ENCODE data around the gene FAM174C. TPM values are rescaled to one million over a fixed set of nuclear protein-coding genes. Genes with fewer than 3 reads are reported as not detected.
A peak's percentile ranks its signal among the peaks of the same experiment; 100 is the strongest.
"Not testable (repeated sequence)": the region's sequence is repeated elsewhere in the genome, so short reads cannot be mapped to it uniquely, and the experiment has no call there.

Gene FAM174C
- total RNA-seq, 1 experiment from 2014 or later: 110 TPM

DNA sequence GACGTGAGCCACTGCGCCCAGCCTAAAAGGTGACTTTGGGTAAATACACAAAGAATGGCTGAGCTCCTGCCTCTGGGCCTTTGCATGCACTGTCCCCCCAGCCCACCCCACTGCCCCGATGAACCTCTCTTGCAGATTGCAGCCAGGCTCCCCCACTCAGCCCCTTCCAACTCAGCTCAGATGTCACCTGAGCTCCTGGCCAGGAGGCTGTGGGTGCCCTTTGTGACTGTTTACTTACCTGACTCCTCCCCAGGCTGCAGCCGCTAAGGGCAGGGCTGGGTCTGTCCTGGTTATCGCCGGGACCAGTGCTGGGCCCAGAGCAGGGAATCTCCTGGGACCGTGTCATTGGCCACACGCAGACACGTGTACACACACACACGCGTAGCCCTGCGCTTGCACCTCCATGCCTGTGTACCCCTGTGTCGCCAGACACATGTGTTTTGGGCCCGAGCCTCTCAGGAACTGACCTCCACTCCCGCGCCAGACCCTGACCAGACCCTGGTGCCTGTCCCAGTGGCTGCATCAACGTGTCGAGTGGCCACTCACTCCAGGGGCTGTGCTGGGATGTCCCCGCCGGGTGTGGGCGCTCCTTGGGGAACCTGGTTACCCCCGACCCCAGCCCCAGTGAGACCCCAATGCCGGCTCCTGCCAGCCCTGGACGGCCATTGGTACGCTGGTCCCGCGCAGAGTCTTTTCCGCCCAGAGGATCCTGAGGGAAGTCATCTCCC is 29.0 kb downstream of the FAM174C start:
- H3K4me3 ChIP-seq (ENCODE audit: low read length): no peak overlapping the region
- no peak overlapping the region for H2AFZ ChIP-seq (ENCODE audit: low read length)
- no peak for DNase-seq
- H3K36me3 ChIP-seq (ENCODE audit: low read depth, low read length): no peaks in the 10 kb centered on the region
- H3K9me3 ChIP-seq (ENCODE audit: low read length): no peaks in the 10 kb centered on the region
- no peaks in the 10 kb centered on the region for H4K20me1 ChIP-seq (ENCODE audit: low read length)
- no peak overlapping the region for H3K9ac ChIP-seq (ENCODE audit: low read length)
- CTCF ChIA-PET: no interaction called here
- no peak overlapping the region for H3K27ac ChIP-seq (ENCODE audit: low read length)
- H3K4me2 ChIP-seq (ENCODE audit: low read length): no peak overlapping the region
- POLR2A ChIA-PET (ENCODE audit: unreplicated experiment): no interaction called here
- no peaks in the 10 kb centered on the region for H3K9me2 ChIP-seq (replicated peaks; ENCODE audit: low read length)
- H3K4me1 ChIP-seq (ENCODE audit: insufficient read depth, low read length): no peaks in the 10 kb centered on the region; the same call in 1 of the 2 replicates
- no peak for TF ChIP-seq EZH2 (IDR thresholded peaks at IDR 0.05; ENCODE audit: low read length, unreplicated experiment)
- TF ChIP-seq EZH2phosphoT487 (IDR thresholded peaks at IDR 0.05; ENCODE audit: borderline replicate concordance, low read length): no peak
- TF ChIP-seq, protein P1, sequence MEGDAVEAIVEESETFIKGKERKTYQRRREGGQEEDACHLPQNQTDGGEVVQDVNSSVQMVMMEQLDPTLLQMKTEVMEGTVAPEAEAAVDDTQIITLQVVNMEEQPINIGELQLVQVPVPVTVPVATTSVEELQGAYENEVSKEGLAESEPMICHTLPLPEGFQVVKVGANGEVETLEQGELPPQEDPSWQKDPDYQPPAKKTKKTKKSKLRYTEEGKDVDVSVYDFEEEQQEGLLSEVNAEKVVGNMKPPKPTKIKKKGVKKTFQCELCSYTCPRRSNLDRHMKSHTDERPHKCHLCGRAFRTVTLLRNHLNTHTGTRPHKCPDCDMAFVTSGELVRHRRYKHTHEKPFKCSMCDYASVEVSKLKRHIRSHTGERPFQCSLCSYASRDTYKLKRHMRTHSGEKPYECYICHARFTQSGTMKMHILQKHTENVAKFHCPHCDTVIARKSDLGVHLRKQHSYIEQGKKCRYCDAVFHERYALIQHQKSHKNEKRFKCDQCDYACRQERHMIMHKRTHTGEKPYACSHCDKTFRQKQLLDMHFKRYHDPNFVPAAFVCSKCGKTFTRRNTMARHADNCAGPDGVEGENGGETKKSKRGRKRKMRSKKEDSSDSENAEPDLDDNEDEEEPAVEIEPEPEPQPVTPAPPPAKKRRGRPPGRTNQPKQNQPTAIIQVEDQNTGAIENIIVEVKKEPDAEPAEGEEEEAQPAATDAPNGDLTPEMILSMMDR (conservative IDR thresholded peaks at IDR 0.05; ENCODE audit: low read depth, low read length): no peak
- no peaks in the 10 kb centered on the region for H3F3A ChIP-seq (ENCODE audit: low read length, unreplicated experiment)
- ATAC-seq: peak; percentile 61; the same call in 1 of the 2 replicates
- no peaks in the 10 kb centered on the region for H3K79me2 ChIP-seq (ENCODE audit: low read length)
- BruUV-seq (replicated peaks): no TSS peak
- intact Hi-C loops (cut with micrococcal nuclease): no loop called here
- H3K27me3 ChIP-seq (ENCODE audit: low read length): no peaks in the 10 kb centered on the region

DNA sequence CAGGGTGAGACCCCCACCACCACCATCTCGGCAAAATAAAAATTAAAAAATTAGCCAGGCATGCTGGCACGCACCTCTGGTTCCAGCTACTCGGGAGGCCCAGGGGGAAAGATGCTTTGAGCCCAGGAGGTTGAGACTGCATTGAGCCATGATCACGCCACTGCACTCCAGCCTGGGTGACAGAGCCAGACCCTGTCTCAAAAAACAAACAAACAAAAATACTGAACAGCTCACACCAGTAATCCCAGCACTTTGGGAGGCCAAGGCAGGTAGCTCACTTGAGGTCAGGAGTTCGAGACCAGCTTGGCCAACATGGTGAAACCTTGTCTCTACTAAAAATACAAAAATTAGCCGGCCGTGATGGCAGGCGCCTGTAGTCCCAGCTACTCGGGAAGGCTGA is 30.0 kb downstream of the FAM174C start:
- H3K36me3 ChIP-seq (ENCODE audit: low read depth, low read length); H3K9me2 ChIP-seq (replicated peaks; ENCODE audit: low read length); H3K27me3 ChIP-seq (ENCODE audit: low read length); ATAC-seq; H3K4me1 ChIP-seq (ENCODE audit: insufficient read depth, low read length); H2AFZ ChIP-seq (ENCODE audit: low read length); DNase-seq; intact Hi-C loops (cut with micrococcal nuclease); H3K79me2 ChIP-seq (ENCODE audit: low read length); H3K27ac ChIP-seq (ENCODE audit: low read length); H3K9me3 ChIP-seq (ENCODE audit: low read length); H3F3A ChIP-seq (ENCODE audit: low read length, unreplicated experiment); H3K4me2 ChIP-seq (ENCODE audit: low read length); H3K4me3 ChIP-seq (ENCODE audit: low read length); H4K20me1 ChIP-seq (ENCODE audit: low read length); CTCF ChIA-PET; POLR2A ChIA-PET (ENCODE audit: unreplicated experiment); BruUV-seq (replicated peaks); H3K9ac ChIP-seq (ENCODE audit: low read length): not testable (repeated sequence)

DNA sequence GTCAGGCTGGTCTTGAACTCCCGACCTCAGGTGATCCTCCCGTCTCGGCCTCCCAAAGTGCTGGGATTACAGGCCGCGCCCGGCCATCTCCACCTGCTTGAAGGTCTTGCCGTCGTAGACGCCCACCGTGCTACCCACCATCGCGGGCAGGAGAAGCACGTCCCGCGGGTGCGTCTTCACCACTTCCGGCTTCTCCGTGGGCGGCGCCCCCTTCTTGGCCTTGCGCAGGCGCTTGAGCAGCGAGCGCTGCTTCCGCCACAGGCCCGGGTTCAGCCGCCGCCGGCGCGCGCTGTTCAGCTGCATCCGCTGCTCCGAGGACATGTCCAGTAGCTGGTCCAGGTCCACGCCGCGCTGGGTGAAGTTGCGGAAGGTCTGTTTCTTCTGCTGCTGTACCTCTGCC is 32.0 kb downstream of the FAM174C start:
- Histone ChIP-seq H3K9me3 (ENCODE audit: low read length) (no peaks in the 10 kb centered on the region), H3K36me3 (ENCODE audit: low read depth, low read length) (no peaks in the 10 kb centered on the region), H3K9me2 (replicated peaks; ENCODE audit: low read length) (no peaks in the 10 kb centered on the region), H3K79me2 (ENCODE audit: low read length) (no peaks in the 10 kb centered on the region), H3K4me1 (ENCODE audit: insufficient read depth, low read length) (no peaks in the 10 kb centered on the region; the same call in 1 of the 2 replicates), H3F3A (ENCODE audit: low read length, unreplicated experiment) (no peaks in the 10 kb centered on the region), H3K27me3 (ENCODE audit: low read length) (no peaks in the 10 kb centered on the region), H3K9ac (ENCODE audit: low read length) (no peak overlapping the region), H3K4me3 (ENCODE audit: low read length) (no peak overlapping the region), H3K27ac (ENCODE audit: low read length) (no peak overlapping the region), H3K4me2 (ENCODE audit: low read length) (no peak overlapping the region), H2AFZ (ENCODE audit: low read length) (no peak overlapping the region), H4K20me1 (ENCODE audit: low read length) (no peaks in the 10 kb centered on the region)
- DNase-seq (no peak), ATAC-seq (no peak)
- ChIA-PET CTCF (no interaction called here), POLR2A (ENCODE audit: unreplicated experiment) (no interaction called here)
- BruUV-seq (replicated peaks): no TSS peak
- TF ChIP-seq EZH2 (IDR thresholded peaks at IDR 0.05; ENCODE audit: low read length, unreplicated experiment) (no peak), EZH2phosphoT487 (IDR thresholded peaks at IDR 0.05; ENCODE audit: borderline replicate concordance, low read length) (no peak)
- TF ChIP-seq, protein P1 (conservative IDR thresholded peaks at IDR 0.05; ENCODE audit: low read depth, low read length): no peak
- intact Hi-C loops (cut with micrococcal nuclease): no loop called here
